GM19463 (cell line): ENCODE measurements around the gene CNKSR3.

ENCODE experiments used
- ATAC-seq: cut with Tn5 transposase; IDR thresholded peaks from one replicate; pipeline ENCODE4 v1.9.1; 2021; ENCODE audit warnings: mild to moderate bottlenecking, moderate library complexity; ENCODE audit not compliant: unreplicated experiment

CNKSR3 gene

GRCh38 chr6:154390034-154390433 lies 120.5 kb downstream of the CNKSR3 start:
- ATAC-seq, result peak; percentile 53

- ATAC-seq, result no peak
These were observed 121.7 kb downstream of the CNKSR3 start for GRCh38 chr6:154388803-154389202.

GRCh38 chr6:154386848-154387717 lies 123.4 kb downstream of the CNKSR3 start:
- ATAC-seq, result no peak

GRCh38 chr6:154384191-154384590 lies 126.3 kb downstream of the CNKSR3 start:
- ATAC-seq, result no peak

GRCh38 chr6:154383273-154383672 lies 127.2 kb downstream of the CNKSR3 start:
- no peak for ATAC-seq

- ATAC-seq, result no peak
These were observed 127.7 kb downstream of the CNKSR3 start for GRCh38 chr6:154382740-154383139.

GRCh38 chr6:154381548-154381947 lies 128.9 kb downstream of the CNKSR3 start:
- no peak for ATAC-seq

GRCh38 chr6:154380741-154381140 lies 129.7 kb downstream of the CNKSR3 start:
- no peak for ATAC-seq

GRCh38 chr6:154379585-154379984 lies 130.9 kb downstream of the CNKSR3 start:
- no peak for ATAC-seq

- ATAC-seq, result no peak
These were observed 132.0 kb downstream of the CNKSR3 start for GRCh38 chr6:154378518-154378917.

GRCh38 chr6:154377726-154378125 lies 132.8 kb downstream of the CNKSR3 start:
- no peak for ATAC-seq

- ATAC-seq, result no peak
These were observed 136.5 kb downstream of the CNKSR3 start for GRCh38 chr6:154373971-154374370.

GRCh38 chr6:154371281-154371680 lies 139.2 kb downstream of the CNKSR3 start:
- no peak for ATAC-seq

GRCh38 chr6:154370545-154370944 lies 139.9 kb downstream of the CNKSR3 start:
- peak; percentile 75 for ATAC-seq

GRCh38 chr6:154367839-154368695 lies 142.4 kb downstream of the CNKSR3 start:
- no peak for ATAC-seq

- ATAC-seq, result no peak
These were observed 143.1 kb downstream of the CNKSR3 start for GRCh38 chr6:154367336-154367735.

GRCh38 chr6:154363821-154364220 lies 146.7 kb downstream of the CNKSR3 start:
- ATAC-seq, result no peak

GRCh38 chr6:154361476-154361875 lies 149.0 kb downstream of the CNKSR3 start:
- ATAC-seq, result no peak

GRCh38 chr6:154360476-154360875 lies 150.0 kb downstream of the CNKSR3 start:
- no peak for ATAC-seq

GRCh38 chr6:154359679-154360078 lies 150.8 kb downstream of the CNKSR3 start:
- ATAC-seq, result no peak

GRCh38 chr6:154359161-154359574 lies 151.3 kb downstream of the CNKSR3 start:
- peak; percentile 23 for ATAC-seq
